ENCODE results near the gene UBB.

DNA sequence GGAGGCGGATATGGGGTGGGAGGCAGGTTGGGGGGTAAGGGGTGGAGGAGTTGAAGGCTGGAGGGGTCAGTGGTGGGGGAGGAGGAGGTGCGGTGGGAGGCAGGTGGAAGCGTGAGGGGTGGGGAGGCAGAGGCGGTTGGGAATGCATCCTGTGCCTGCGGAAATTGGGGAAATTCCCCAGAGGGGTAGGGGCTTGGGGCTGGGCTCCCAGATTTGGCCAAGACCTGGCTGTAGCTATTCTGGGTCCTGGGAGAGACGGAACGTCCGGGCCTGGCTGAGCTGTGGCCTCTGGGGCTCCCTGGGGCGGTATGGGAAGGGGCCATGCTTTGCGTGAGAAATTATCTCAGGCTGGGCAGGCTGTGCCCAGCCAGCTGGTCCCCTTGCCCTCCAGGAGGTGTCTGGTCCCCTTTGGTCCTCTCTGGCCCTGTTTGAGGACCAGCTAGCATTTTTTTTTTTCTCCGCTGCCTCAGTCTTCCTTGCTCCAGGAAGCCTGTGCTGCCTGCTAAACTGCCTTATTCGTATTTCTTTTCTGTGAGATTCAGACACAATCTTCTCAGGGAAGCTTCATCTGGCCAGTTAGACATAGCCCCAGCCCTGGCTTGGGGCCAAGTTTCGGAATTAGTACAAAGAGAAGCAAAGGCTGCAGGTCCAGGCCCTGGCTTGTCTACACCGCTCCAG is 27.2 kb downstream of the UBB start:
- TF ChIP-seq POLR2A (IDR thresholded peaks at IDR 0.05): no peak
- TF ChIP-seq, protein P1, sequence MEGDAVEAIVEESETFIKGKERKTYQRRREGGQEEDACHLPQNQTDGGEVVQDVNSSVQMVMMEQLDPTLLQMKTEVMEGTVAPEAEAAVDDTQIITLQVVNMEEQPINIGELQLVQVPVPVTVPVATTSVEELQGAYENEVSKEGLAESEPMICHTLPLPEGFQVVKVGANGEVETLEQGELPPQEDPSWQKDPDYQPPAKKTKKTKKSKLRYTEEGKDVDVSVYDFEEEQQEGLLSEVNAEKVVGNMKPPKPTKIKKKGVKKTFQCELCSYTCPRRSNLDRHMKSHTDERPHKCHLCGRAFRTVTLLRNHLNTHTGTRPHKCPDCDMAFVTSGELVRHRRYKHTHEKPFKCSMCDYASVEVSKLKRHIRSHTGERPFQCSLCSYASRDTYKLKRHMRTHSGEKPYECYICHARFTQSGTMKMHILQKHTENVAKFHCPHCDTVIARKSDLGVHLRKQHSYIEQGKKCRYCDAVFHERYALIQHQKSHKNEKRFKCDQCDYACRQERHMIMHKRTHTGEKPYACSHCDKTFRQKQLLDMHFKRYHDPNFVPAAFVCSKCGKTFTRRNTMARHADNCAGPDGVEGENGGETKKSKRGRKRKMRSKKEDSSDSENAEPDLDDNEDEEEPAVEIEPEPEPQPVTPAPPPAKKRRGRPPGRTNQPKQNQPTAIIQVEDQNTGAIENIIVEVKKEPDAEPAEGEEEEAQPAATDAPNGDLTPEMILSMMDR (IDR thresholded peaks at IDR 0.05): no peak
